Prostate gland (tissue), 2 donors: Measurements from ENCODE around the gene SLC2A6. TPM values are rescaled to one million over a fixed set of nuclear protein-coding genes. Genes with fewer than 3 reads are reported as not detected.

ENCODE experiments used
- DNase-seq: peaks from one replicate; pipeline ENCODE4 v3.0.0-alpha.2; 2019; ENCODE audit warnings: low spot score
- H3K27ac ChIP-seq, 2 donors: fragments of 200-600 bp; sonication (generic); 2 replicates each; pipeline ENCODE4 v1.5.1; 2017 to 2019
- H3K27me3 ChIP-seq: fragments of 200-600 bp; sonication (generic); replicated peaks from 2 replicates; pipeline ENCODE4 v1.5.1; 2019; ENCODE audit not compliant: insufficient read depth
- H3K36me3 ChIP-seq, 2 donors: fragments of 200-600 bp; sonication (generic); 1 replicate in 1 of 2; 2 replicates in 1 of 2; pipeline versions ENCODE4 v1.5.1 to v1.8.1; 2017 to 2019
- H3K4me1 ChIP-seq: fragments of 200-600 bp; sonication (generic); replicated peaks from 2 replicates; pipeline ENCODE4 v1.5.1; 2019
- H3K4me3 ChIP-seq, 2 donors: fragments of 200-600 bp; sonication (generic); 2 replicates each; pipeline ENCODE4 v1.5.1; 2017 to 2019
- H3K9me3 ChIP-seq: fragments of 200-600 bp; sonication (generic); 2 replicates; pipeline ENCODE4 v1.5.1; 2017
- CTCF ChIP-seq, 4 experiments: fragments of 200-600 bp in 2 of 4; fragments of 450-650 bp in 2 of 4; sonication (generic) in 2 of 4; IDR thresholded peaks; 1 replicate in 3 of 4; 2 replicates in 1 of 4; pipeline ENCODE4 v1.5.1; 2016 to 2019; ENCODE audit warnings: antibody characterized with exemption in 4 of 4, mild to moderate bottlenecking in 2 of 4, moderate library complexity in 2 of 4
- POLR2A ChIP-seq: fragments of 450-650 bp; IDR thresholded peaks from one replicate; pipeline ENCODE4 v1.6.1; 2016; ENCODE audit warnings: antibody characterized with exemption, mild to moderate bottlenecking
- POLR2AphosphoS5 ChIP-seq: sonication (generic); formaldehyde crosslinking; IDR thresholded peaks from one replicate; pipeline ENCODE4 v1.6.1; 2017; ENCODE audit warnings: antibody characterized with exemption
- WGBS: methylation state at CpG from one replicate; pipeline ENCODE4 v1.1.5; 2018; 5-methylcytosine and 5-hydroxymethylcytosine counted together
- intact Hi-C: fragments of 100-400 bp; cut with DNase I; formaldehyde crosslinking; loops from one replicate; pipeline ENCODE4 v1.14.2; 2022
- total RNA-seq, 2 donors: library from RNA; depleted of rRNA; stranded (reverse); fragments of >200 nt; gene quantifications; one replicate each; pipeline ENCODE4 v1.1.0, GENCODE V29; 2016

SLC2A6 gene
- total RNA-seq, 2 donors from 2014 or later, result 0.77 to 3.4 TPM

DNA sequence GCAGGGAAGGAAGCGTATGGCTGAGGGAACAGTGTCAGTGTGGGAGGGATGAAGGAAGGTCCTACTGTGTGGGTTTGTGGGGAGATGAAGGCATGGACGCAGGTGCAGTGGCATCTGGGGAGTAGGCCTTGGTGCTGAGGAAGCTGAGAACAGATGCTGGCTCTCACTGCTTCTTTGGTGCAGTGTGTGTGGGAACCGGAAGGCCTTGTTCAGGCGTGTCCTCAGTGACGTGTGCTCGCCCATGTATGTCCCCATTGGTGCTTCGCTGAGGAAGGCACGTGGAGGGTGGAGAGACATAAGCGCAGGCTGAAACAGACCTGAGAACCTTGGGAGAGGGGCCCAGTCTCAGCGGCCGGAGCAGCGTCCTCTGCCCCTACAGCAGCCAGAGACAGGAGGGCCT is 38.0 kb downstream of the SLC2A6 start:
- no peaks in the 10 kb centered on the region for H3K27me3 ChIP-seq
- H3K9me3 ChIP-seq, result no peaks in the 10 kb centered on the region
- TF ChIP-seq POLR2A (no peak), POLR2AphosphoS5 (no peak), CTCF (IDR thresholded peaks at IDR 0.05) (no peak)
- intact Hi-C loops, result no loop called here
- H3K36me3 ChIP-seq, result no peaks in the 10 kb centered on the region
- DNase-seq, result no peak
- H3K27ac ChIP-seq, result no peak overlapping the region
- H3K4me3 ChIP-seq, result no peak overlapping the region
- H3K4me1 ChIP-seq, result no peaks in the 10 kb centered on the region
- WGBS, result 83% methylated on average over 12 of the region's 12 CpGs

GRCh38 chr9:133439337-133439736 is 39.6 kb downstream of the SLC2A6 start:
- H3K9me3 ChIP-seq, result no peaks in the 10 kb centered on the region
- H3K36me3 ChIP-seq, result no peaks in the 10 kb centered on the region
- no peaks in the 10 kb centered on the region for H3K27me3 ChIP-seq
- WGBS, result 62% methylated on average over 4 of the region's 4 CpGs
- TF ChIP-seq CTCF (IDR thresholded peaks at IDR 0.05), result no peak
- TF ChIP-seq POLR2A, result no peak
- TF ChIP-seq POLR2AphosphoS5, result no peak
- intact Hi-C loops, result no loop called here
- no peak for DNase-seq
- no peak overlapping the region for H3K27ac ChIP-seq
- no peaks in the 10 kb centered on the region for H3K4me1 ChIP-seq
- H3K4me3 ChIP-seq, result no peak overlapping the region

DNA sequence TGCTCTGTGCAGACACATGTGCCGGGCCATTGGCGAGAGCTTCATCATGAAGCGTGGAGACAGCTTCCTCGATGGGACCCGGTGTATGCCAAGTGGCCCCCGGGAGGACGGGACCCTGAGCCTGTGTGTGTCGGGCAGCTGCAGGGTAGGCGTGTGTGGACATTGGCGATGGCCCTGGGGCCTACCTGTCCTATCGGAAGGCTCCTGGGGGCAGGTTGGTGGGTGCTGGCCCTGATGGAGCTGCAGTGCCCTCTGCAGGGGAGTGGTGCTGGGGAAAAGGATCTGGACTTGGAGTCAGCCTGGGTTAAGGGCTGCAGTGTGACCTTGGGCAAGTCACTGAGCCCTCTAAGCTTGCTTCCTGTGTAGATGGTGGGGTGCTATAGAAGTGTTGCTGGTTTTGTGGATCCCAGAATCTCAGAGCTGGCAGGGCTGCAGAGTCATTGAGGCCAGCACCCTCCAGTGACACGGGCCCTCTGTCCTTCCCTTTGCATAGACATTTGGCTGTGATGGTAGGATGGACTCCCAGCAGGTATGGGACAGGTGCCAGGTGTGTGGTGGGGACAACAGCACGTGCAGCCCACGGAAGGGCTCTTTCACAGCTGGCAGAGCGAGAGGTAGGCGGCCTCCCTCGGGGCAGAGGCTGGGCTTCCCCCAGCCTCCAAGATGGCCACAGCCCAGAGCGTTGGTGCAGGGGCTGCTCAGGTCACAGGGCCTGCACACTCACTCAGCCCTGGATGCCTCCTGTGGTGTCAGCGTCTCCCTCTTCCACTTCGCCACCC is 41.0 kb downstream of the SLC2A6 start:
- WGBS, result 90% methylated on average over 20 of the region's 20 CpGs
- intact Hi-C loops, result no loop called here
- TF ChIP-seq POLR2A, result no peak
- no peak for TF ChIP-seq CTCF (IDR thresholded peaks at IDR 0.05)
- no peak for TF ChIP-seq POLR2AphosphoS5
- H3K4me3 ChIP-seq, result no peak overlapping the region
- no peaks in the 10 kb centered on the region for H3K27me3 ChIP-seq
- DNase-seq, result no peak
- no peak overlapping the region for H3K27ac ChIP-seq
- no peaks in the 10 kb centered on the region for H3K36me3 ChIP-seq
- no peaks in the 10 kb centered on the region for H3K9me3 ChIP-seq
- H3K4me1 ChIP-seq, result no peaks in the 10 kb centered on the region

- Histone ChIP-seq H3K27me3 (no peaks in the 10 kb centered on the region), H3K4me1 (no peaks in the 10 kb centered on the region), H3K4me3 (no peak overlapping the region), H3K36me3 (no peaks in the 10 kb centered on the region), H3K9me3 (no peaks in the 10 kb centered on the region), H3K27ac (no peak overlapping the region)
- TF ChIP-seq POLR2A (no peak), POLR2AphosphoS5 (no peak), CTCF (IDR thresholded peaks at IDR 0.05) (no peak)
- WGBS, result 82% methylated on average over 16 of the region's 16 CpGs
- no peak for DNase-seq
- intact Hi-C loops, result no loop called here
These were observed 42.2 kb downstream of the SLC2A6 start for GRCh38 chr9:133436681-133437080.

- H3K27ac ChIP-seq, result no peak overlapping the region
- WGBS, result 84% methylated on average over 6 of the region's 11 CpGs
- no peak for TF ChIP-seq POLR2AphosphoS5
- TF ChIP-seq POLR2A, result no peak
- TF ChIP-seq CTCF (IDR thresholded peaks at IDR 0.05), result no peak
- H3K4me3 ChIP-seq, result no peak overlapping the region
- no peaks in the 10 kb centered on the region for H3K36me3 ChIP-seq
- intact Hi-C loops, result no loop called here
- no peaks in the 10 kb centered on the region for H3K27me3 ChIP-seq
- no peaks in the 10 kb centered on the region for H3K9me3 ChIP-seq
- no peaks in the 10 kb centered on the region for H3K4me1 ChIP-seq
- DNase-seq, result no peak
These were observed 45.5 kb downstream of the SLC2A6 start for GRCh38 chr9:133433351-133433843.
